PC-9 (cell line): ENCODE measurements around the gene ATG2B. TPM values are rescaled to one million over a fixed set of nuclear protein-coding genes. Genes with fewer than 3 reads are reported as not detected.

ENCODE experiments used
- BruUV-seq: library from RNA; stranded (reverse); fragments of 400-500 nt; replicated peaks from 2 replicates; lab custom pipeline; 2021; lab: Mats Ljungman, UMichigan
- CTCF ChIA-PET: fragments of 300-600 bp; sonication (Branson Sonifier 250); formaldehyde crosslinking; loops from one replicate; lab custom pipeline; 2022; ENCODE audit warnings: antibody characterized with exemption; lab: Charles Lee
- POLR2A ChIA-PET: fragments of 300-600 bp; sonication (Branson Sonifier 250); formaldehyde crosslinking; loops from one replicate; lab custom pipeline; 2022; ENCODE audit warnings: antibody characterized with exemption; ENCODE audit not compliant: unreplicated experiment; lab: Charles Lee
- DNase-seq, 2 experiments: peaks; one replicate each; pipeline versions ENCODE4 v3.0.0 to v3.0.0-alpha.2; 2015 to 2022; ENCODE audit warnings: mixed read lengths in 1 of 2
- H2AFZ ChIP-seq: fragments of 200-600 bp; sonication (generic); 2 replicates; pipeline ENCODE4 v1.8.1; 2017; ENCODE audit warnings: antibody characterized with exemption
- H3F3A ChIP-seq: fragments of 200-600 bp; sonication (generic); 2 replicates; pipeline ENCODE4 v1.8.1; 2017; ENCODE audit warnings: antibody characterized with exemption, mild to moderate bottlenecking, low read depth; ENCODE audit not compliant: insufficient read depth
- H3K27ac ChIP-seq: fragments of 200-600 bp; sonication (generic); 2 replicates; pipeline ENCODE4 v1.6.1; 2016; ENCODE audit warnings: mixed run types
- H3K27me3 ChIP-seq: fragments of 200-600 bp; sonication (generic); 2 replicates; pipeline ENCODE4 v1.6.1; 2016; ENCODE audit warnings: low read depth, mixed run types; ENCODE audit not compliant: insufficient read depth
- H3K36me3 ChIP-seq: fragments of 200-600 bp; sonication (generic); 2 replicates; pipeline ENCODE4 v1.6.1; 2016; ENCODE audit warnings: low read depth, mixed run types
- H3K4me1 ChIP-seq: fragments of 200-600 bp; sonication (generic); replicated peaks from 2 replicates; pipeline ENCODE4 v1.6.1; 2016; ENCODE audit warnings: mixed run types; ENCODE audit not compliant: insufficient read depth
- H3K4me2 ChIP-seq: fragments of 200-600 bp; sonication (generic); 2 replicates; pipeline ENCODE4 v1.6.1; 2017; ENCODE audit warnings: mixed run types
- H3K4me3 ChIP-seq: fragments of 200-600 bp; sonication (generic); 2 replicates; pipeline ENCODE4 v1.6.1; 2016; ENCODE audit warnings: mixed run types
- H3K79me2 ChIP-seq: fragments of 200-600 bp; sonication (generic); 2 replicates; pipeline ENCODE4 v1.6.1; 2017; ENCODE audit warnings: low read depth, mixed run types
- H3K9me2 ChIP-seq: fragments of 200-600 bp; sonication (generic); 2 replicates; pipeline ENCODE4 v1.8.1; 2017; ENCODE audit warnings: mild to moderate bottlenecking; ENCODE audit not compliant: insufficient read depth
- H3K9me3 ChIP-seq: fragments of 200-600 bp; sonication (generic); 2 replicates; pipeline ENCODE4 v1.8.1; 2016; ENCODE audit warnings: low read depth; ENCODE audit not compliant: insufficient read depth
- H4K20me1 ChIP-seq: fragments of 200-600 bp; sonication (generic); 2 replicates; pipeline ENCODE4 v1.8.1; 2017; ENCODE audit not compliant: insufficient read depth
- EZH2 ChIP-seq: fragments of 200-600 bp; sonication (generic); IDR thresholded peaks from 2 replicates; pipeline ENCODE4 v1.8.0; 2017; ENCODE audit warnings: antibody characterized with exemption, low read depth
- intact Hi-C: fragments of 100-400 bp; cut with micrococcal nuclease; formaldehyde crosslinking; loops from one replicate; pipeline ENCODE4 v1.10.0; 2022; ENCODE audit not compliant: unreplicated experiment
- total RNA-seq: library from RNA; stranded (reverse); gene quantifications from 2 replicates; pipeline ENCODE4 v1.2.3, GENCODE V29; 2021
- TF ChIP-seq, protein P1 (sequence below): fragments of 200-600 bp; sonication (generic); conservative IDR thresholded peaks from 2 replicates; pipeline ENCODE4 v1.6.1; 2017; ENCODE audit warnings: mixed run types, antibody characterized with exemption, mild to moderate bottlenecking, moderate library complexity

ATG2B gene
- total RNA-seq, 1 experiment from 2014 or later: 6.6 TPM

DNA sequence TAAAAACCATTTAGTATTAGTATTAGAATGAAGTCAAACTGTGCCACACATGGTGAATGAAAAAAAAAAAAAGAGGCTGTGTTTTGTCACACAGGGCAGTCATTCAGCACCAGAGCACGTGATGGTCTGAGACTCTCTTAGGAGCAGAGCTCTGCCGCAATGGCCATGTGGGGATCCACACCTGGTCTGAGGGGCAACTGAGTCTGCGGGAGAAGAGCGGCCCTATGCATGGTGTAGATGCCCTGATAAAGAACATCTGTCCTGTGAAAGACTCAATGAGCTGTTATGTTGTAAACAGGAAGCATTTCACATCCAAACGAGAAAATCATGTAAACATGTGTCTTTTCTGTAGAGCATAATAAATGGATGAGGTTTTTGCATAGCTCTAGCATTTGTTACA lies 119.4 kb downstream of the ATG2B start:
- peaks cover 12% of the 10 kb centered on the region; the same call in 1 of the 2 replicates for H3F3A ChIP-seq
- no peaks in the 10 kb centered on the region for H4K20me1 ChIP-seq
- no peaks in the 10 kb centered on the region for H3K36me3 ChIP-seq
- no peaks in the 10 kb centered on the region for H3K27me3 ChIP-seq
- BruUV-seq: no TSS peak
- no peaks in the 10 kb centered on the region for H3K79me2 ChIP-seq
- no peaks in the 10 kb centered on the region for H3K9me2 ChIP-seq
- ChIA-PET CTCF (no interaction called here), POLR2A (no interaction called here)
- peaks cover 13% of the 10 kb centered on the region for H3K4me1 ChIP-seq
- TF ChIP-seq, protein P1, sequence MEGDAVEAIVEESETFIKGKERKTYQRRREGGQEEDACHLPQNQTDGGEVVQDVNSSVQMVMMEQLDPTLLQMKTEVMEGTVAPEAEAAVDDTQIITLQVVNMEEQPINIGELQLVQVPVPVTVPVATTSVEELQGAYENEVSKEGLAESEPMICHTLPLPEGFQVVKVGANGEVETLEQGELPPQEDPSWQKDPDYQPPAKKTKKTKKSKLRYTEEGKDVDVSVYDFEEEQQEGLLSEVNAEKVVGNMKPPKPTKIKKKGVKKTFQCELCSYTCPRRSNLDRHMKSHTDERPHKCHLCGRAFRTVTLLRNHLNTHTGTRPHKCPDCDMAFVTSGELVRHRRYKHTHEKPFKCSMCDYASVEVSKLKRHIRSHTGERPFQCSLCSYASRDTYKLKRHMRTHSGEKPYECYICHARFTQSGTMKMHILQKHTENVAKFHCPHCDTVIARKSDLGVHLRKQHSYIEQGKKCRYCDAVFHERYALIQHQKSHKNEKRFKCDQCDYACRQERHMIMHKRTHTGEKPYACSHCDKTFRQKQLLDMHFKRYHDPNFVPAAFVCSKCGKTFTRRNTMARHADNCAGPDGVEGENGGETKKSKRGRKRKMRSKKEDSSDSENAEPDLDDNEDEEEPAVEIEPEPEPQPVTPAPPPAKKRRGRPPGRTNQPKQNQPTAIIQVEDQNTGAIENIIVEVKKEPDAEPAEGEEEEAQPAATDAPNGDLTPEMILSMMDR: no peak
- TF ChIP-seq EZH2: no peak
- no peak overlapping the region for H3K4me3 ChIP-seq
- no peak overlapping the region for H2AFZ ChIP-seq
- H3K9me3 ChIP-seq: no peaks in the 10 kb centered on the region
- intact Hi-C loops: no loop called here
- H3K27ac ChIP-seq: no peak overlapping the region
- H3K4me2 ChIP-seq: no peak overlapping the region
- DNase-seq: no peak

DNA sequence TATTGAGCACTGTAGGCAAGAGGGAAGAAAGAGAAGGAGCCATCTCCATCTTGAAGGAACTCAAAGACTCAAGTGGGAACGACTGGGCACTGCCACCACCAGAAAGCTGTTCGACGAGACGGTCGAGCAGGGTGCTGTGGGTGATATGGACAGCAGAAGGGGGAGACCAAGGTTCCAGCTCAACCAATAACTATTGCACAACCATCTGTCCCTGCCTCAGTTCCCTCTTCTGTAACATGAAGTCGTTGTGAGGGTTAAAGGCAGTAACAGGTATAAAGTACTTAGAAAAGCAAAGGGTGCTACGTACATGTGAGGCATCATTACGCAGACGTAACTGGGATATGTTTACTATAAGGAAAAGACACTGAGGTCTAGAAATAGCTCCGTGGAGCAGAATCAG lies 121.0 kb downstream of the ATG2B start:
- no peaks in the 10 kb centered on the region for H3K36me3 ChIP-seq
- BruUV-seq: no TSS peak

DNA sequence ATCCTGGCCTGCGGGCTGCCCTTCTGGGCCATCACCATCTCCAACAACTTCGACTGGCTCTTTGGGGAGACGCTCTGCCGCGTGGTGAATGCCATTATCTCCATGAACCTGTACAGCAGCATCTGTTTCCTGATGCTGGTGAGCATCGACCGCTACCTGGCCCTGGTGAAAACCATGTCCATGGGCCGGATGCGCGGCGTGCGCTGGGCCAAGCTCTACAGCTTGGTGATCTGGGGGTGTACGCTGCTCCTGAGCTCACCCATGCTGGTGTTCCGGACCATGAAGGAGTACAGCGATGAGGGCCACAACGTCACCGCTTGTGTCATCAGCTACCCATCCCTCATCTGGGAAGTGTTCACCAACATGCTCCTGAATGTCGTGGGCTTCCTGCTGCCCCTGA lies 122.5 kb downstream of the ATG2B start:
- POLR2A ChIA-PET: no interaction called here
- Histone ChIP-seq H3K9me3 (no peaks in the 10 kb centered on the region), H3K36me3 (no peaks in the 10 kb centered on the region), H4K20me1 (no peaks in the 10 kb centered on the region), H3K4me2 (no peak overlapping the region), H3K9me2 (no peaks in the 10 kb centered on the region), H2AFZ (no peak overlapping the region), H3K79me2 (no peaks in the 10 kb centered on the region), H3K27ac (no peak overlapping the region), H3K27me3 (no peaks in the 10 kb centered on the region), H3K4me3 (no peak overlapping the region), H3K4me1 (peaks cover under 1% of the 10 kb centered on the region), H3F3A (peaks cover 5% of the 10 kb centered on the region; the same call in 1 of the 2 replicates)
- intact Hi-C loops: no loop called here
- CTCF ChIA-PET: no interaction called here
- DNase-seq: no peak
- BruUV-seq: no TSS peak
- TF ChIP-seq, protein P1: no peak
- TF ChIP-seq EZH2: no peak

More for the DNA sequence above, 121.0 kb downstream of the ATG2B start:
- intact Hi-C loops: no loop called here
- Histone ChIP-seq H3K9me2 (no peaks in the 10 kb centered on the region), H3K27me3 (no peaks in the 10 kb centered on the region), H3K4me3 (no peak overlapping the region), H3K27ac (no peak overlapping the region), H3K4me1 (peaks cover 13% of the 10 kb centered on the region), H4K20me1 (no peaks in the 10 kb centered on the region), H3K4me2 (no peak overlapping the region), H3F3A (peaks cover 12% of the 10 kb centered on the region; the same call in 1 of the 2 replicates), H3K9me3 (no peaks in the 10 kb centered on the region), H2AFZ (no peak overlapping the region), H3K79me2 (no peaks in the 10 kb centered on the region)
- DNase-seq: no peak
- TF ChIP-seq EZH2: no peak
- TF ChIP-seq, protein P1: no peak
- CTCF ChIA-PET: no interaction called here
- POLR2A ChIA-PET: no interaction called here
